SHP77 (cell line): ENCODE data around the gene MLH1.
"Not testable (repeated sequence)": the region's sequence is repeated elsewhere in the genome, so short reads cannot be mapped to it uniquely, and the experiment has no call there.

ENCODE experiments used
- DNase-seq, 2 experiments: peaks; one replicate each; lab custom pipeline; 2025; lab: John Stamatoyannopoulos, UW

MLH1 gene

DNA sequence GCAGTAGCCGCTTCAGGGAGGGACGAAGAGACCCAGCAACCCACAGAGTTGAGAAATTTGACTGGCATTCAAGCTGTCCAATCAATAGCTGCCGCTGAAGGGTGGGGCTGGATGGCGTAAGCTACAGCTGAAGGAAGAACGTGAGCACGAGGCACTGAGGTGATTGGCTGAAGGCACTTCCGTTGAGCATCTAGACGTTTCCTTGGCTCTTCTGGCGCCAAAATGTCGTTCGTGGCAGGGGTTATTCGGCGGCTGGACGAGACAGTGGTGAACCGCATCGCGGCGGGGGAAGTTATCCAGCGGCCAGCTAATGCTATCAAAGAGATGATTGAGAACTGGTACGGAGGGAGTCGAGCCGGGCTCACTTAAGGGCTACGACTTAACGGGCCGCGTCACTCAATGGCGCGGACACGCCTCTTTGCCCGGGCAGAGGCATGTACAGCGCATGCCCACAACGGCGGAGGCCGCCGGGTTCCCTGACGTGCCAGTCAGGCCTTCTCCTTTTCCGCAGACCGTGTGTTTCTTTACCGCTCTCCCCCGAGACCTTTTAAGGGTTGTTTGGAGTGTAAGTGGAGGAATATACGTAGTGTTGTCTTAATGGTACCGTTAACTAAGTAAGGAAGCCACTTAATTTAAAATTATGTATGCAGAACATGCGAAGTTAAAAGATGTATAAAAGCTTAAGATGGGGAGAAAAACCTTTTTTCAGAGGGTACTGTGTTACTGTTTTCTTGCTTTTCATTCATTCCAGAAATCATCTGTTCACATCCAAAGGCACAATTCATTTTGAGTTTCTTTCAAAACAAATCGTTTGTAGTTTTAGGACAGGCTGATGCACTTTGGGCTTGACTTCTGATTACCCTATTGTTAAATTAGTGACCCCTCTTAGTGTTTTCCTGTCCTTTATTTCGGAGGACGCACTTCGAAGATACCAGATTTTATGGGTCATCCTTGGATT, at the start of gene MLH1:
Gene MLH1 (plus strand): TSS at position 193 of the 958 bp plus-strand sequence. CDS start 30 bp downstream, at position 223.
- no peak for DNase-seq

GRCh38 chr3:36943601-36944000, 49.7 kb upstream of the MLH1 start:
- DNase-seq = no peak

DNA sequence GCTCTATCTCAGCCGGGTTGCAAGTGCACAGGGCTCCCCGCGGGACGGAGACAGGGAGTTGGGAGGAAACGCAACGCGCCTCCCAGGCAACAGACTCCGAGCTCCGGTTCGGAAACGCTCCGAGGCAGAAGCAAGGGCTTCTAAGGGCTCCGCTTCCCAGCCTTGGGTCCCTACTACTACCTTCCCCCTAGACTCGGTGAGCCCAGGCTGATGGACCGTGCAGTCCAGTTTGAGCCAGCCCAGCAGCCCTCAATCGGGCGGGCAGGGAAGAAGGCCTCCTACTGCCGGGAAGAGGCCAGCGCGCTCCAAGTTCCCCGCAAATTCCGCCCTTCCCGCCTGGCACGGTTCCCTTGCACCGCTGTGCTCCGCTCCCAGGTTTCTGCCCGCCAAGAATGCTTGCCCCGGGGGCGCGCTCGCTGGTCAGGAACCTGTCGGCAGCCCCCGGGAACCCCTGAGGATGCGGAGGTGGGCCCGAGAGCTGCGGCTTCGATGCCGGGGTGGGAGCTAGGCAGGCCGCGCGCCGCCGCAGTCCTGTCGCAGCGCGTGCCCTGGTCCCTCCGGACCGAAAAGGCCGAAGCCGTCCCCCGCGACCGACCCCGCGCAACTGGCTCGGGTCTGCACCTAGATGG, 49.2 kb upstream of the MLH1 start:
- DNase-seq = no peak

GRCh38 chr3:36944641-36945270, 48.6 kb upstream of the MLH1 start, which contains the start of gene TRANK1:
TSS of gene TRANK1 (minus strand) at chr3:36945054. CDS start at chr3:36944809, 245 bp downstream.
- no peak for DNase-seq

DNA sequence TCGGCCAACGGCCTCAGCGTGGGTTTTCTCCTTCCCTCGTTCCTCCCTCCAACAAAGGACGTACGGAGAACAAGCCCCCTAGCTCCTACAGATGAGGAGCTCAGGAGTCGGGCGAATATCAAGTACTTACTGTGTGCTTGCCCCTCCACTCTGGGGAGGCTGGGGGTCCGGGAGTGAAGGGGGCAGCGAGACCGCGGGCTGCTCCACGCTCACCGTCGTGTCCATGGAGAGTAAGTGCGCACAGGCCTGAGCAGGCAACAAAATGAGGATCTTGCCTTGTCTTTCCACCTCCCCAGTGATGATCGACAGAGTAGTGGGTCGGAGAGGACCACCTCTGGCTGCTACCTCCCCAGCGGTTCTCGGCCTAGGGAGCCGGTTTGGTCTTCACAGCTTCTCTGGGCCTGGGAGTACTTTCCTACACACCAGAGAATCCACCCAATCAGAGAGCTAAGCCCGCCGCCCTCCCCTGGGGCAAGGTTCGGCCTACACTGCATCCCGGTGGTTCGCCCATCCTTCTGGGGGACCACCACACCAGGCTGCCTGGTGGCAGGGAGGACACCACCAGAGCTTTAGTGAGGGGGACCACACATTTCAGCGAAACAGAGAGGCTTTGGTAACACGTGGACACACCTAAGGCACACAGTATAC, 47.9 kb upstream of the MLH1 start:
- no peak for DNase-seq

GRCh38 chr3:36947814-36948213, 45.5 kb upstream of the MLH1 start:
- not testable (repeated sequence) for DNase-seq

- DNase-seq = no peak
These were observed 38.7 kb upstream of the MLH1 start for GRCh38 chr3:36954452-36955134.

DNA sequence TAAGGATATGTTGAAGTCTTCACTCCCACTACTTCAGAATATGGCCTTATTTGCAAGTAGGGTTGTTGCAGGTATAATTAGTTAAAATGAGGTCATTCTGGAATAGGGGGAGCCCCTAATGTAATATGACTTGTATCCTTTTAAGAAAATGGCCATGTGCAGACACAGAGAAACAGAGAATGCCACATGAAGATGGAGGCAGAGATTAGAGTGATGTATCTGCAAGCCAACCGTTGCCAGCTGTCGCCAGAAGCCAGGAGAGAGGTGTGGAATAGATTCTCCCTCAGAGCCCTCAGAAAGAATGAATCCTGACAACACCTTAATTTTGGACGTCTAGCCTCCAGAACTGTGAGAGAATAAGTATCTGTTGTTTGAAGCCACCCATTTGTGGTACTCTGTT, 37.2 kb upstream of the MLH1 start:
- DNase-seq = no peak

DNA sequence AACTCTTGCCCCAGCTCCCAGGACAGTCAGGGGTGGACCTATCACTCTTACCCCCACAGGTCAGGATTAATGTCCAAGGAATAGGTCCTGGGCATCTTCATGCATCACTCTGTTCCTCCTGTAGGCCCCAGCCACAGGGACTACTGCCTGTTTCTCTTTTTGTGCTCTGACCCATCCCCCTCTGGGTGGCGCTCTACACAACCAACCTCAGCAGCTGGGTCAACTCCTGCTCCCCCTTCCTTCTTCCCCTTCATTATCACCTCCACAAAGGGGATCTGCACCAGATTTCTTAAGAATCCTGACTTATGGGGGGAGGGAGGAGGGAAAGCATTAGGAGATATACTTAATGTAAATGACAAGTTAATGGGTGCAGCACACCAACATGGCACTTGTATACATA, 36.3 kb upstream of the MLH1 start:
- DNase-seq = no peak

DNA sequence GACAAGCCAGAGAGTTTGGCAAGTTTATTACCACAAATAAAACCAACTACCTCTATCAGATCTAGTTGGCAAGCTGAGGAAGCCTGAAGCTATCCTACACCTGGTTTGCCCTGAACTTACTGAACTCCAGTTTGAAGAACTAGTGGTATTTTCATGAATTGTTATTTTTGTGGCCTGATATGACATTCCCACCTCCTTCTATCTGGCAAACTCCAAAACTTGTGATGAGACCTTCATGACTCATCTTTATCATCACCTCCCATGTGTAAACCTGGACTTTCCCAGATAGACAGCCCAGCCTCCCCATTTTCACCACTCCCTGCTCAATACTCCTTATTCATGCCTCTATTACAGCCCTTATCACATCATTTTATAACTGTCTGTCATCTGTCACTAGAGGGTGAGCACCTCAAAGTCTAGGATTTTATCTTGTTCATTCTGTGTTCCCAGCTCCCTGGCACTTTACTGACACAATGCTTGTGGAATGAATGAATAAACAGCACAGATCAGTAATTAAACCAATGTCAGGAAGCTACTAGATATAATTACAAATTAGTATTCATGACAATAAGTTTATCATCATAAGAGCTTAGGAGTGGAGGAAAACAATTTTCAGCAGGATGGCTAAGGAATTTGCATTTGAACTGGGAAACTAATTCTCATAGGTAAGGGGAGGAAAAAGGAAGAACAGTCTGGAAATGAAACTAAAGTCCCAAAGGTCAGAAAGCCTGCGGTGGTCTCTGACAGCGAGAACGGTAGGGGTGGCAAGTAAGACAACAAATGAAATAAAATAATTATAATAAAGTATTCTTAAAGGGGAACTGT, 35.2 kb upstream of the MLH1 start:
- DNase-seq = no peak

- DNase-seq = peak; percentile 9 to 23
These were observed 33.5 kb upstream of the MLH1 start for GRCh38 chr3:36959821-36960220.

GRCh38 chr3:36960502-36960901, 32.8 kb upstream of the MLH1 start:
- DNase-seq = no peak

GRCh38 chr3:36963008-36963407, 30.3 kb upstream of the MLH1 start:
- DNase-seq = not testable (repeated sequence)

DNA sequence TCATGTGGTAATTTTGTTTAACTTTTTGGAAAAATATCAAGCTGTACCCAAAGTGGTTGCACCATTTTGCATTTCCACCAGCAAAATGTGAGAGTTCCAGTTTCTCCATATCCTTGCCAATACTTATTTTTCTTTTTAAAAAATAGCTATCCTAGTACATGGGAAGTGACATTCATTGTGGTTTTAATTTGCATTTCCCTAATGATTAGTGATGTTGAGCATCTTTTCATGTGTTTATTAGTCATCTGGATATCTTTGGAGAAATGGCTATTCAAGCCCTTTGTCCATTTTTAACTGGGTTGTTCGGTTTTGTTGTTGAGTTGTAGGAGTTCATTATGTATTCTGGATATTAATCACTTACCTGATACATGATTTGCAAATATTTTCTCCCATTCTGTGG, 29.0 kb upstream of the MLH1 start:
- DNase-seq = no peak

DNA sequence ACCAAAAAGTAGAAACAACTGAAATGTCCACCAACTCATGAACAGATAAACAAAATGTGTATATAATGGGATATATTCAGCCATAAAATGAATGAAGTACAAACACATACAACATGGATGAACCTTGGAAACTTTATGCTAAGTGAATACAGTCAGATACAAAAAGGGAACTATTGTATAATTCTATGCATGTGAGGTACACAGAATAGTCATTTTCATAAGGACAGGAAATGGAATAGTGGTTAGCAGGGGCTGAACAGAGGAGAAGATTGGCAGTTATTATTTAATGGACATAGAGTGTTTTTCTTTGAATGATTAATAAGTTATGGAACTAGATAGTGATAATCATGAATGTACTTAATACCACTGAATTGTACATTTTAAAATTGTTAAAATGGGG, 28.5 kb upstream of the MLH1 start:
- DNase-seq = no peak

DNA sequence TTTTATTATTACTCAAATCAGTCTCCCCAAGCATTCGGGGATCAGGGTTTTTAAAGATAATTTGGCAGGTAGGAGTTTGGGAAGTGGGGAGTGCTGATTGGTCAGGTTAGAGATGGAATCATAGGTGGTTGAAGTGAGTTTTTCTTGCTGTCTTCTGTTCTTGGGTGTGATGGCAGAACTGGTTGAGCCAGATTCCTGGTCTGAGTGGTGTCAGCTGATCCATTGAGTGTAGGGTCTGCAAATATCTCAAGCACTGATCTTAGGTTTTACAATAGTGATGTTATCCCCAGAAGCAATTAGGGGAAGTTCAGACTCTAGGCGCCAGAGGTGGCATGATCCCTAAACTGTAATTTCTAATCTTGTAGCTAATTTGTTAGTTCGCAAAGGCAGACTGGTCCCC, 27.9 kb upstream of the MLH1 start:
- no peak for DNase-seq

DNA sequence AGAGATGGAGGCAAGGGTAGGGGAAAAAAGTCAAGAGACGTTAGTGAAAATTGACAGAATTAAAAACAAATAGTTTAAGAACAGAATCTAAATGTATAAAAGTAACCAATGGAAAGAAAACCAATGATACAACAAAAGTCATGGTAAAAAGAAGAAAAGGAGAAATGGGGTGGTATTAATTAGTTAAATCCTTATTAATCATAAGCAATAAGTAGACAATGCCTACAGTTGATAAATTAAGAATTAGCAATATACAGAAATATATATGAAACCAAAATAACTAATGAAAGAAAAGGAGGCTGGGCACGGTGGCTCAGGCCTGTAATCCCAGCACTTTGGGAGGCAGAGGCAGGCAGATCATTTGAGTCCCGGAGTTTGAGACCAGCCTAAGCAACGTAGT, 24.2 kb upstream of the MLH1 start:
- DNase-seq = no peak

DNA sequence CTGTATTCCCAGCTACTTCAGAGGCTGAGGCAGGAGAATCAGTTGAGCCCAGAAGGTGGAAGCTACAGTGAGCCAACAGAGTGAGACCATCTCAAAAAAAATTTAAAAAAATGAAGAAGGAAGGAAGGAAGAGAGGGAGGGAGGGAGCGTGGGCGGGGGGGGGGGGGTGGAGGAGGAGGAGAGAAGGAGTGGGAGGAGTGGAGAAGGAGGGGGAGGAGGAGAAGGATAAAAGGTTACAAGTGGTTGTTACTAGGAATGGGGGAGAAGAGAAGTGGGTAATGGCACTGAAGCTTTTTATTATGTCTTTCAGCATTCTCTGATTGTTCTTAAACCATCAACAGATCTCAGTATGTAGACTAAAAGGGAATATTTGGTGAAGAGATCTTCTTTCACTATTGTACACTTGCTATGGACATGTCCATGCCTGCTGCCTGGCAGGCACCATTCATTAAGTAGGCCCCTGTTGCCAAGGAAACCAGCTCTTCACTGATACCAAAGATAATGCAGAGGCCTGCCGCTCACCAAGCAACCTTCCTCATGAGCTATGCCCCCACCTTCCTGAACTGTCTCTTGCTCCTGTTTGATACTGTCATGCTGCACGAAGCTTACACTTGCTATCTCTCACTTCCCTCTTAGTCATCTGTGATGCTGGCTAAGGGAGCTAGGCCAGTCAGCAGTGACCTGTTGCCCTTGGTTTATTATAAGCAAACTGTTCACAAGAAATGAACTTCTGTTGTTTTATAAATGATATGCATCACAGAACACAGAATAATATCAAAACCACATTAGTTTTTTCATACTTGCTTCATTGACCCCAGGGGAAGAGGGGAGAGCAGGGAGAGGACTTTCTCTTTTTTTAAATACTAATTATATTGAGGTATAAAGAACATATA, 23.5 kb upstream of the MLH1 start:
- DNase-seq = peak; percentile 39 to 65

DNA sequence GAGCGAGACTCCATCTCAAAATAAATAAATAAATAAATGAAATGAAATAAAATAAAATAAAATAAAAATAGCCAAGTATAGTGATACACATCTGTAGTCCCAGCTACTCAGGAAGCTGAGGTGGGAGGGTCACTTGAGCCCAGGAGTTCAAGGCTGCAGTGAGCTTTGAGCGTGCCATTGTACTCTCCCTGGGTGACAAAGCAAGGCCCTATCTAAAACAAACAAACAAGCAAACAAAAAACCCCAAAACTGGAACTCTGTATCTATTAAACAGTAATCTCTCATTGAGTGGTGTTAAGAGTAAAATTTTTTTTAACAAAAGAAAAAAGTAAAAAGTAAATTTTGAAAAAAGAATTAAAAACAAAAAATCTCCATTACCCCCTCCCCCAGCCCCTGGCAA, 21.2 kb upstream of the MLH1 start:
- DNase-seq = no peak

DNA sequence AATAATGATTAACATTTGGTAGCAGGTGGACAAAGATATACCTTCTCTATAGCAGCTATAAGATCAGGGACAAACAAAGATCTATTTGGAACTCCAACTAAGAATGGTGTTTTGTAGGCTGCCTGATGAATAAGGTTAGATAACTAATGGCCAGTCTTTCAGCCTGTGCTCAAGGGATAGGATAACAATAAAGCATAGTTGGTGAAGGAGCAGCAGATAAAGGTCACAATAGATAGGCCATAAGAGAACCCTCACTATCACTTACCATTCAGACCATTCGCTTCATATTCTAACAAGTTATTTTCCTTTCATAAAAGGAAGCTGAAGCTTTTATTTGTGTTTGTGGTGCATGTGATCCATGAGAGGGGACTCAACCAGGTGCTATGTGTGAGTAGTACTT, 20.2 kb upstream of the MLH1 start:
- DNase-seq = no peak
